ENCODE data around the gene VAV1. TPM values are rescaled to one million over a fixed set of nuclear protein-coding genes. Genes with fewer than 3 reads are reported as not detected.
"Not testable (repeated sequence)": the region's sequence is repeated elsewhere in the genome, so short reads cannot be mapped to it uniquely, and the experiment has no call there.

The VAV1 gene
- total RNA-seq, 1 experiment from 2014 or later: not detected

DNA sequence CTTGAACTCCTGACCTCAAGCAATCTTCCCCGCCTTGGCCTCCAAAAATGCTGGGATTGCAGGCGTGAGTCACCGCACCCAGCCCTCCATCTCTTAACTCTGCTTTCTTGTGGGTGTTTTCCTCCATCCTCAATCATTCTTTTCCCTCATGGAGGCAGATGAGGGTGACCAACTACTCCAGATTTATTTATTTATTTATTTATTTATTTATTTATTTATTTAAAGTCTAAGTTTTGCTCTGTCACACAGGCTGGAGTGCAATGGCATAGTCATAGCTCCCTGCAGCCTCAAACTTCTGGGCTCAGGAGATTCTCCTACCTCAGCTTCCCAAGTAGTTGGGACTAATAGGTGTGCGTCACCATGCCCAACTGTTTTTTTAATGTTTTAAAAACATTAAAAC lies 14.9 kb downstream of the VAV1 start:
- no peak for DNase-seq (ENCODE audit: low read depth)

DNA sequence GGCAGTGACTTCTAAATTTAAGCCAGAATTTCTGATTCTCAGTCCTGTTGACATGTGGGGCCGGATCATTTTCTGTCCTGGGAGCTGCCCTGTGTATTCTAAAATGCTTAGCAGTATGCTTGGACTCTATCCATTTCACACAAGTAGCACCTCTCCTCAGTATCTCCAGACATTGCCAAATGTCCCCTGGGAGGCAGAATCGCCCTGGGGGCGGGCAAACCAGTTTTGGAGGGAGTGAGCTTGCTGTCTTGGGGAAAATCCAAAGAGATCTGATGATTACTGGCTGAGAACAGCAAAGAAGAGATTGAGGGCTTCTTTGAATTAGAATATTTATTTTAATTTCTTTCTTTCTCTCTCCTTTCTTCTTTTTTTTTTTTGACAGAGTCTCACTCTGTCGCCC lies 16.4 kb downstream of the VAV1 start:
- DNase-seq (ENCODE audit: low read depth): no peak

DNA sequence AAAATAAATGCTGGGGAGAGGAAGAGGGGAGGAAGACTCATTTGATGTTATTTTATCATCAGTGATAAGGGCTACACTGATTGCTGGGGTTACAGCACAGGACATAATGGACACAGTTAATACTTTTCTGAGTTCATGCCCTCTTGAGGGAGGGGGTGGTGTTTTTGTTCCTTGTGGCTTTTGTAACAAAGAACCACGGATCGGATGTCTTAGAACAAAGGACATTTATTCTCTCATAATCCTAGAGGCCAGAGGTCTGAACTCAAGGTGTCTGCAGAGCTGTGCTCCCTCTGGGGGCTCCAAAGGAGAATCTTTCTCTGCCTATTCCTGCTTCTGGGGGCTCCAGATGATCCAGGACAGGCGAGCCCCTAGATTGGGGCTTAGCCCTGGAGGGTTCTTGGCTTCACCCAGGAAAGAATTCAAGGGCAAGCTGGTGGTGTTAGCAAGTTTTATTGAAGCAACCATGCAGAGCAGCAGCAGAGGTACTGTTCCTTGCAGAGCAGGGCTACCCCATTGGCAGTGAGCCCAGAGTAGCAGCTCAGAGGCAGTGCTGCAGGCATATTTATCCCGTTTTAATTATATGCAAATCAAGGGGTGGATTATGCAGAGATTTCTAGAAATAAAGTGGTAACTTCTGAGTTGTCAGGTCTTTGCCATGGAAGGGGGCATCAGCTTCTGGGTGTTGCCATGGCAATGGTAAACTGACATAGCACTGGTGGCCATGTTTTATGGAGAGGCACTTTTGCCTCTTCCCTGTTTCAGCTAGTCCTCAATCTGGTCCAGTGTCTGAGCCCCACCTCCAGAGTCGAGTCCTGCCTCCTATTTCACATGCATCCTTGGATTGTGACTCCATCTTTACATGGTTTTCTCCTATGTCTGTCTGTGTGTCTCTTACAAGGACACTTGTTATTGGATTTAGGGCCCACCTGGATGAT lies 18.0 kb downstream of the VAV1 start:
- DNase-seq (ENCODE audit: low read depth): no peak

DNA sequence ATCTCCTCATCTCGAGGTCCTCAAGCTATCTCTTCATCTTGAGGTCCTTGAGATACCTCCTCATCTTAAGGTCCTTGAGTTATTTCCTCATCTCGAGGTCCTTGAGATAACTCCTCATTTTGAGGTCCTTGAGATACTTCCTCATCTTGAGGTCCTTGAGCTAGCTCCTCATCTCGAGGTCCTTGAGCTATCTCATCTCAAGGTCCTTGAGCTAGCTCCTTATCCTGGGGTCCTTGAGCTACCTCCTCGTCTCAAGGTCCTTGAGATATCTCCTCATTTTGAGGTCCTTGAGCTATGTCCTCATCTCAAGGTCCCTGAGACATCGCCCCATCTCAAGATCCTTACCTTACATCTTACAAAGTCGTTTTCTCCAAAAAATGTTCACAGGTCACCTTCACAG lies 18.7 kb downstream of the VAV1 start:
- no peak for DNase-seq (ENCODE audit: low read depth)

DNA sequence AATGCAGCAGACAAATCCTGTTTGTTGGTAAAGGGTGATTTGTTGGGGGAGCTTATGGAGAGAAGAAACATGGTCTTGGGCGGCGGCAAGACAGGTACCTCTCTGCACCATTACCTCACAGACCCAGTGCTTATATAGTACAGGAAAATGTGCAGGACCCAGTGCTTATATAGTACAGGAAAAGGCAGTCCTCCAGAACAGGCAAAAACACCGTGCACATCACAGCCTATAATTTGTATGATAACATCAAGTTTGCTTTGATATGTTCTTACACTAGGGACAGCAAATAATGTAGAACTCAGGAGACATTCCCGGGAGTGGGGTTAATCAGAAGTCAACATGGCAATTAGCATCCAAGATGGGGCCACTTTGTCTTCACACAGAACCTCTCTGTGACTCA lies 20.9 kb downstream of the VAV1 start:
- DNase-seq (ENCODE audit: low read depth): no peak

DNA sequence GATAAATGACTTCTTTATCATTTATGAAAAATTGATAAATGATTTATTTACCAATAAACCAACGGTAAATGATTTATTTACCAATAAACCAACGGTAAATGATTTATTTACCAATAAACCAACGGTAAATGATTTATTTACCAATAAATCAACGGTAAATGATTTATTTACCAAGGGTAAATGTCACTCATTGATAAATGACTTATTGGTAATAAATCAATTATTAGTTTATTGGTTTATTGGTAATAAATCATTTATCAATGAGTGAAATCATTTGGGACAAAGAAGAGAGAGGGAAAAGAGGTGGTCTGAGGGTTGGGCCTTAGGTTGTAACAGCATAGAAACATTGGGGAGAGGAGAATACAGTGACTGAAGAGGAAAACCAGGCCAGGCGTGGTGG lies 21.5 kb downstream of the VAV1 start:
- no peak for DNase-seq (ENCODE audit: low read depth)

DNA sequence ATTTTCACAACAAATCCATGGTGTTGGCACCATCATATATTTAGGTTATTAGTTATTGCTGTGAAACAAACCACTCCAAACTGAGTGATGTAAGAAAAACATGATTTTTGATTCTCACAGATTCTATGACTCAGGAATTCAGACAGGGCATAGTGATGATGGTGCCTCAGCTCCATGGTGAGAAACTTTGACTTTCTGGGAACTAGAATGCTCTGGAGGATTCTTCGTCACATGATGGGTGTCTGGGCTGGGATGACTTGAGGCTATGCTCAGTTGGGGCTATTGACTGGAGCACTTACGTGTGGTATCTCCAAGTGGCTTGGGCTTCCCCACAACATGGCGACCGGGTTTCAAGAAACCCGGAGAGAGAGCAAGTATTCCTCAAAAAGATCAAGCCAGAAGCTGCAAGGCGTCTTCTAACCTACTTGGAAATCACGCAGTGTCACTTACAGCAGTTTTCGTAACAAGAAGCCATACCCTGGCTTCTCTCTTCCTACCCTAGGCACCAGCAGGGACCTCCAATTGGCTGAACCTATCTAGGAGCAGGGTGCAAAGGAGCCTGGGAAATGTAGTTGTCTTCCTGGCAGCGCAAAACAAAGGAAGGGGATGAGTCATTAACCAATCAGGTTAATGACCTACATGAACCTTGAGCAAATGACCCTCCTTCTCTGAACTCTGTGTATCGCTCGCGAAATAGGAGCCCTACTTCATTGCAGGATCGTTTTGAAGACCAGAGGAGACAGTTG lies 22.4 kb downstream of the VAV1 start:
- DNase-seq (ENCODE audit: low read depth): no peak

DNA sequence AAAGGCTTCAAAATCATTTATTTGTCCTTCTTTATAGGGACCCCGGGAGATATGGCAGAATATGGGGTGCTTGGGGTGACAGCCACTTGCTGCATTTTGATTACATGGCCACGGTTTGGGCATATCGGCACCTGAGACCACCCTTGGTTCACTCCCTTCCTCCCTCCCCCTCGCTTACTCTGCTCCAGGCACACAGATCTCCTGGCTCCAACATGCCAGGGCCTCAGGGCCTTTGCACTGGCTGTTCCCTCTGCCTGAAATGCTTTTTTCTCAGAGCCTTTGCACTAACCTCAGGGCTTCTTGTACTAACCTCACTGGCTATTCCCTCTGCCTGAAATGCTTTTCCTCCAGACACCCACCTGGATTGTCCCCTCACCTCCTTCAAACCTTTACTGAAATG lies 23.8 kb downstream of the VAV1 start:
- DNase-seq (ENCODE audit: low read depth): no peak

DNA sequence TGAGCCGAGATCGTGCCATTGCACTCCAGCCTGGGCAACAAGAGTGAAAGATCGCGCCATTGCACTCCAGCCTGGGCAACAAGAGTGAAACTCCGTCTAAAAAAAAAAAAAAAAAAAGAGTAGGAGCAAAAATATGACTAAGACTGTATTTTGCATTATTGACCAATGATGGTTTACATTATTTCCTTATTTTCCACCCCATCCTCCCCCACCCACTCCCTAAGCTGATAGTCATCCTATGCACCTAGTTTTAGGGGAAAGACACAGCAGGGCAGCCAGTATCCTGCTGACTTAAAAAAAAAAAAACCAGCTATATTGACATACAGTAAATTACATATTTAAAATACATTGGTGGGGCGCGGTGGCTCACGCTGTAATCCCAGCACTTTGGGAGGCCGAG lies 25.1 kb downstream of the VAV1 start:
- DNase-seq (ENCODE audit: low read depth): no peak

DNA sequence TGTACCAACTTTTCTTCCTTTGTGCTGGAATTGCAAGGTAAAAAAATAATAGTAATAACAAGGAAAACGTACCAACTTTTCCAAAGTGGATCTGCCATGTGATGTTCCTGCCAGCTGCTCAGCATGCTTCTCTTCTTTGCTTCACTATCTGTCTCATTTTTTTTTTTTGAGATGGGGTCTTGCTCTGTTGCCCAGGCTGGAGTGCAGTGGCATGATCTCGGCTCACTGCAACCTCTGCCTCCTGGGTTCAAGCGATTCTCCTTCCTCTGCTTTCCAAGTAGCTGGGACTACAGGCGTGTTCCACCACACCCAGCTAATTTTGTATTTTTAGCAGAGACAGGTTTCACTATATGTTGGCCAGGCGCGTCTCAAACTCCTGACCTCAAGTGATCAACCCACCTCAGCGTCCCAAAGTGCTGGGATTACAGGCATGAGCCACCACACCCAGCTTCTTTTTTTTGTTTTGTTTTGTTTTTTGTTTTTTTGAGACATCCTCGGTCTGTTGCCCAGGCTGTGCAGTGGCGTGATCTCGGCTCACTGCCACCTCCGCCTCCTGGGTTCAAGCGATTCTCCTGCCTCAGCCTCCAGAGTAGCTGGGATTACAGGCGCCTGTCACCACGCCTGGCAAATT lies 27.8 kb downstream of the VAV1 start:
- not testable (repeated sequence) for DNase-seq (ENCODE audit: low read depth)

DNA sequence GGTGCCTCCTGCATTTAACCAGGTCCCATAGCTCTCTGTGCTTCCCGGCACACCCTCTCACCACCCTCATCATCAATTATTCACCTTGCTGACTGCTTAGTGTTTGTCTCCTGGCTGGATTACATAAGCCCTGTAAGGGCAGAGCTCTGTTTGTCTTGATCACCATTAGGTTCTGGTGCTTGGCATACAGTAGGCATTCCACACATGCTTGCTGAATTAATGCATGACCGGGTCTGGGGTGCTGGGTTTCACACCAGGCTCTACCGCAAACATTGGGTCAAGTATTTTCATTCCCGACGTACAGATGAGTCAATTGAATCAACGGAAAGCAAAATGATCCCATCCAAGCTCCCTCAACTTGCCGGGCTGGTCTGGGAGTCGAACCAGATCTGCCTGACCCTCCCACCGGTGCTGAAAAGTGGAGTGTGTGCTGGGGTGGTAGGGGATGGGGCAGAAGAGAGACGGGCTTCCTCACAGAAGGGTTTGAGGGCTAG lies 28.5 kb downstream of the VAV1 start:
- peak; percentile 61 for DNase-seq (ENCODE audit: low read depth)

DNA sequence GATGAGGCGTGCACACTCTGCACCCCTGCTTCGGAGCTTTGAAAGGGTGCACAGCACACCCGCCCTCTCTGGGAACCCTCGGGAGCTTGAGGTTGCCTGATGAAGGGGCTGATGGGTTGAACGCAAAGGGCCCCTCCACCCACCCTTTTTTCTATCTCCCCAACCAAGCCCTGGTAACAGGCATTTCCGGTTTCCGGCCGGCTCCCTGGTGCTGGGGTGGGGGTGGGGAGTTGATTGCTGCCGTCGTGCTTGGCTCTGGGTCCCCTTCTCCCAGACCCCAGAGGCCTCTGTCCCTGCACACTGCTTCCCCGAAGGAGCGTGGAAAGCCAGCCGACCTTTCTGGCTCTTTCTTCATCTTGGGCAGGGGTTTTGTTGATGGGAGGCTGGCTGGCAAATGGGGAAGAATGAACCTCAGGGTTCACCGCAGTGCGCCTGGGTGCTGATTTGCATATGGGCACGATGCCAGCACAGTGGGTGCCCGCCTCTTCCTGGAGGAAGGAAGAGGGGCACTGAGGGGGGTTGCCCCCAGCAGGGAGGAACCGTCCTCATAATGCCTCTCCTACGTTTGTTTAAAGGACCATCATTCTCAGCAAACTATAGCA lies 29.1 kb downstream of the VAV1 start:
- DNase-seq (ENCODE audit: low read depth): peak; percentile 8

DNA sequence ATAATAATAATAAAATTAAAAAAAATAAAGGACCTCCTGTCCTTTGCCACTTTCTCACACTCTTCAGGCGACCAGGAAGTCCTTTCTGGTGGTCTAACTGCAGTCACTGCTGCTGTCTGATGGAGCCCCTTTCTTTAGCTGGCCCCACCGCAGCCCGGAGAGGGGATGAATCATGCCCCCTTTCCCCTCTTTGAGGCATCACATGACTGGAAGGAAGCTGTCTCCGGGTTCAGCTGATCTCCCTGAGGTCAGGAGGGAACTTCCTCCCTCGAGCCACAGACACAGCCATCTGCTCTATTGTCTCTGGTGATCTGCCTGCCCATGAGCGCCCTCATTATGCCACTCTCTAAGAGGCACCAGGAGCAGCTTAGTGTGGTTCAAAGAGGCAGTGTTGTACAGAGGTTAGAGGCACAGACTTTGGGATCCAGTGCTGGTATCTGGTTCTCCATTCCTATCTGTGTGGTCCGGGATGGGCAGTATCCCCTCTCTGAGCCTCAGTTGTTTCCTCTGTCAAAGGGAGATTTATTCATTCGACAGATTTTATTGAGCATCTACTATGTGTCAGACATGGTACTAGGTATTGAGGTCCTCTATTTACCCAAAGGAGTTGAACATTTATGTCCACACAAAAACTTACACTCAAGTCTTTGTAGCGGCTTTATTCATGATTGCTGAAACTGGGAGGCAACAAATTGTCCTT lies 30.0 kb downstream of the VAV1 start:
- DNase-seq (ENCODE audit: low read depth): peak; percentile 5

DNA sequence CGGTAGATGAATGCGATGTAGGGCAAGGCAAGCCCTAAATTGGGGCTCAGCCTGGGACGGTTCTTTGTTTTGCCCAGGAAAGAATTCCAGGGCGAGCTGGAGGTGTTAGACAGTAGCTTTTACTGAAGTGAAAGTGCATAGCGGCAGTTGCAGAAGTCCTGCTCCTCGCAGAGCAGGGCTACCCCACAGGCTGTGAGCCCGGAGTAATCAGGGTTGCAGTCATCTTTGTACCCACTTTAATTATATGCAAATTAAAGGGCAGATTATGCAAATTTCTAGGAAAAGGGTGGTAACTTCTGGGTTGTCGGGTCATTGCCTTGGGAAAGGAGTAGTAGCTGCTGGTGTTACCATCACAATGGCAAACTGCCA lies 30.5 kb downstream of the VAV1 start:
- DNase-seq (ENCODE audit: low read depth): no peak

DNA sequence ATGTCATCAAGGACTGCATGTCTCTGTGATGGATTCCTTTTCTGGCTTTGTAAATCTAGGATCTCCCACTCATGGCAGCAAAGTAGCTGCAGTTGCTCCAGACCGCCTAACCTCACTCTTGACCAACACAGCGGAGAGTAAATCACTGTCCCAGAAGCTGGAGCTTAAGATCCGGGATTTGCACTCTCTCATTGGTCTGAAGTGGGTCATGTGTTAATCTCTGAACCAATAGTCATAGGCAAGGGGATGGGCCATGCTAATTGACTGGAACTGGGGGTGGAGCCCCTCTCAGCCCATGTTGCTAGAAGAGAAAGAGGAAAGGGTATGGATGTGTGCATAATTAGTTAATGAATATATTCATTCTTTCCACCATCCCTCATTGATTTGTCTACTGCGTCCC lies 34.0 kb downstream of the VAV1 start:
- DNase-seq (ENCODE audit: low read depth): no peak

DNA sequence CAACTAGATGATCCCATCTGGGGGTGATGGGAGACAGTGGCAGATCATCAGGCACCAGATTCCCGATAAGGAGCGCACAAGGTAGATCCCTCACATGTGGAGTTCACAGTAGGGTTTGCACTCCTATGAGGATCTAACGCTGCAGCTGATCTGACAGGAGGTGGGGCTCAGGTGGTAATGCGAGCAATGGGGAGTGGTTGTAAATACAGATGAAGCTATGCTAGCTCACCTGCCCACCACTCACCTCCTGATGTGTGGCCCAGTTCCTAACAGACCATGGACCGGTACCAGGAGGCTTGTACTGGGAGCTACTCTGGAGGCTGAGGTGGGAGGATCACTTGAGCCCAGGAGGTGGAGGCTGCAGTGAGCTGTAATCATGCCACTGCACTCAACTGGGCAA lies 34.8 kb downstream of the VAV1 start:
- DNase-seq (ENCODE audit: low read depth): no peak

DNA sequence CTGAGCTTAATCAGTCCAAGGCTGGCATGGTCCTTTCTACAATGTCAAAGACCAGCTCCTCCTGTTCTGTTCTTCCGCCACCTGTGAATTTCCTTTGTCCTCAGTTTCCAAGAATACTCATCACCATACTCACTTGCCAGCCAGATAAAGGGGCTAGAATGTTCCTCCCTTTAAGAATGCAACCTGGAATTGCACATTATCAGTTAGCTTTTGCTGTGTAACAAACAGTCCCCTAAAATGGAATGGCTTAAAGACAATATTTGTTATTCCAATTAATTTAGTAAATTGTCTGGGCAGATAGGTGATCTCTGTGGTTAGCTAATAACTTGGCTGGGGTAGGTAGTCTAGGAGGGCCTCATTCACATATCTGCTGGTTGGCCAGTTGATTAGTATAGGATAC lies 36.0 kb downstream of the VAV1 start:
- DNase-seq (ENCODE audit: low read depth): no peak

DNA sequence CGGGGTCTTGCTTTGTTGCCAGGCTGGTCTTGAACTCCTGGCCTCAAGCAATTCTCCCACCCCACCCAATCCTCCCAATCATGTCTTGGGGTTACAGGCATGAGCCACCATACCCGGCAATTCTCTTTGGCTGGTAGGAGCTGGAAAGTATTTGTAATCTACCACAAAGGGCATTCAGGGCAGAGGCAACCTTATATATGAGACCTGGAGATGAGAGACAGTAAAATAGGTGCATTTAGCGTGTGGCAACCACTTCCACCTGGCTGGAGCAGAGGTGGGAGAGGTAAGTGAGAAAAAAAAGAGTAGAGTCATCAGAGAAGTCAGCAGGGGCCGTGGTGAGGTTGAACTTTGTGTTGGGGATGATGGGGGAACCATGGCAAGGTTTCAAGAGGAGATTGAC lies 36.8 kb downstream of the VAV1 start:
- DNase-seq (ENCODE audit: low read depth): no peak

DNA sequence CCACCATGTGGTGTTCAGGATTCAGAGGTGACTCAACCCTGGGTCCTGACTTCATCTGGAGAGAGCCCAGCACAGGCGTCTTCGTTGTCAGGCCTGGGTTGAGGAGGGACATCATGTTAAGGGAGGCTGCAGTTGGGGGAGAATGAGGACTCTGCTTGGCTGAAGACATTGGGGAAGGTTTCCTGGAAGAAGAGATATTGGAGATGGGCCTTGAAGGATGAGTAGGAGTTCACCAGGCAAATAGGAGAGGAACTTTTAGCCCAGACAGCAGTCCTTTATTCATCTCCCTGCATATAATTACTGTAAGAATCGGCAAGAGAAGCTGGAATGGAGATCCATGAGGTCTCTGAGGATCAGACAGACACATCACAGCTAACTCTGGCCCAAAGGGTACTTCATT lies 38.9 kb downstream of the VAV1 start:
- DNase-seq (ENCODE audit: low read depth): no peak

DNA sequence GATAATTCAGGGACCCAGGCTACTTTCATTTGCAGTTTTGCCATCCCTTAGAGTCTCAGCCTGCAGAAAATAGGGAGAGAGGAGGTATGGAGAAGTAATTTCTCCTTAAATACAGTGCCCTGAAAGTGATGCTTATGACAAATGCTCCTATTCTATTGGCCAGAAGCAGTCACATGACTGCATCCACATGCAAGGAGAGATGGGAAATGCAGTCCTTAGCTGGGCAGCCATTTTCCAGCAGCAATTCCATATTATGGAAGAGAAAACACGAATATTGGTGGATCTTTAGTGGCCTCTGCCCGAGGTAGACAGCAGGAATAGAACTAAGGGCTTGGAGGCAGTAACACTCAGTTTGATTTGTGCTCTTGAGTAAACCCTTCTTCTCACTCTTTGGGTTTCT lies 39.4 kb downstream of the VAV1 start:
- DNase-seq (ENCODE audit: low read depth): peak; percentile 75

DNA sequence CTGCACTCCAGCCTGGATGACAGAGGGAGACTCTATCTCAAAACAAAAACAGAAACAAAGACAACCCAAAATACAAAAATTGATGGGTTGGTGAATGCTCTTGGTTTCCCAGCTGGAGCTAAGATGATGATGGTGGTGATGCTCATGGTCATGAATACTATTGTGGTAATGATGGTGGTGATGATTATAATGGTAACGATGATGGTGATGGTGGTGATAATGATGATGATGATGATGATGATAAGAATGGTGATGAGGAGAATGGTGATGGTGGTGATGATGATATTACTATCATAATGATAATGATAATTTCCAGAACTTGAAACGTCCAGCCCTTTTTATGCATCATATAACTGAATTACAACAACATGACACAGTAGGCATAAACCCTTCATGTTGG lies 40.1 kb downstream of the VAV1 start:
- DNase-seq (ENCODE audit: low read depth): no peak

DNA sequence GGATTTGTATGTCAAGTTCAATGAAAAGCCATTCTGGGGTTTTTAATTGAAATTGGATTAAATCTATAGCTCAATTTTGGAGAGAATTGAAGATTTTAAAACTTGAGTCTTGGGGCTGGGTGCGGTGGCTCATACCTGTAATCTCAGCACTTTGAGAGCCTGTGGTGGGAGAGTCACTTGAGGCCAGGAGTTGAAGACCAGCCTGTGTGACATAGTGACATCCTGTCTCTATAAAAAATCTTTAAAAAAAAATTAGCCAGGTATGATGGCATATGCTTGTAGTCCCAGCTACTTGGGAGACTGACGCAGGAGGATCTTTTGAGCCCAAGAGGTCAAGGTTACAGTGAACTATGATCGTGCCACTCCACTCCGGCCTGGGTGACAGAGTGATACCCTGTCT lies 41.2 kb downstream of the VAV1 start:
- DNase-seq (ENCODE audit: low read depth): no peak

Measured in M059J (cell line).